ENCODE measurements around the gene ZNF674.
"Not testable (repeated sequence)": the region's sequence is repeated elsewhere in the genome, so short reads cannot be mapped to it uniquely, and the experiment has no call there.

ZNF674 gene

GRCh38 chrX:46478634-46479033, 66.6 kb downstream of the ZNF674 start:
- DNase-seq (ENCODE audit: low read depth, low spot score) = not testable (repeated sequence)

DNA sequence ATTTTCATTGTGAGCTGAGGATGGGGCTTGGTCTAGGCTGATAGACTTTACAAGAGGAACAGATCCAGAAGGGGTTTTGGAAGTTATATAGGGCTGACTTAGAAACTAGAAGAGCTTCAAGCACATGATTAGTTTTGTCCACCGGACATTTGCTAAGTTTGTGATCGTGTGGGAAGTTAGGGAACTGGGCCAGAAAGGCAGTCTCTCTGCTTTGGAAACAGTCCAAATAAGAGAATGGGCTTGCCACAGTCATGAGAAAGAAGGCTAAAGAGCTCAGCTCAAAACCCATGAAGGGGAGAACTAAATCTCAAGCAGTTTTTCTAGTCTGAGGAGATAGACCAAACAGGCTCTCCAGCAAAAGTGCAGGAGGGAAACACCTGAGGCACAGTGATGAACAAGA, 67.8 kb downstream of the ZNF674 start:
- DNase-seq (ENCODE audit: low read depth, low spot score) = no peak

DNA sequence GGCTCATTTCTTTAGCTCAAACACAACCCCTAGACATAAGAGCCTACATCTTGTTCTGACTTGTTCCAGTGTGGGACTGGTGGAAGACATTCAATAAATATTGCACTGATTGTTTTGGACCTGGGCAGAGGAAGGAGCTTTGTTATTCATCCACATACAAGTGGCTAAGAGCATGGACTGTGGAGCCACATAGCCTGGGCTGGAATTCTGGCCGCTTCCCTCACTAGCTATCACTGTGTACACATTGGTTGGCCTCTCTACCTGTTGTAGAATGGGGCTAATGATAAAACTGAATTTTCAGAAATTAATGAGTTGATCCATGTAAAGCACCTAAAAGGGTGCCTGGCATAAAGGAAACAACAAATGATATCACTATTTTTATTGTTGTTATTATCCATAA, 80.0 kb downstream of the ZNF674 start:
- DNase-seq (ENCODE audit: low read depth, low spot score) = no peak

GRCh38 chrX:46463682-46464081, 81.5 kb downstream of the ZNF674 start:
- no peak for DNase-seq (ENCODE audit: low read depth, low spot score)

DNA sequence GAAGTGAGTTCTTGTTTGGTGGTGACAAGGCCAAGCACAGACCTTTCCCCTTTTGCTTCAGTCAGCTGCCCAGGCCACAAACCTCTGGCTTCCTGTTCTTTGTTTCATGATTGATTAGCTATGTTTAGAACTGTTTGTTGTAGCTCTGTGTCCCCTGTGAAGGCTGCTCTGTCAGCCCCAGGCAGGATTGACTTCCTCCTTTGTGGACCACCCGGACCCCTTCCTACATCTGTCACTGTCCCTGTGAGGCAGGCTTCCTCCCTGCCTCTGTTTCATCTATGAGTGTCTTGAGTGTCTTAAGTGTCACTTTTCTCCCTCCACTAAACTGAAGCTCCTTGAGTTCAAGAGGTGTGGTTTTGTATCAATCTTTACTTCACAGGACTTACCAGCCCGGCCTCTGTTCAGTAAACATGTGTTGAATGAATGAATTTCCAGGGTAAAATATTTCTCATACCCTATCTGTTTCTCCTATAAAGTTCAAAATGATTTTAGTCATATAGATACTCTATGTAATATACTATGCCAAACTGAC, 83.5 kb downstream of the ZNF674 start:
- no peak for DNase-seq (ENCODE audit: low read depth, low spot score)

DNA sequence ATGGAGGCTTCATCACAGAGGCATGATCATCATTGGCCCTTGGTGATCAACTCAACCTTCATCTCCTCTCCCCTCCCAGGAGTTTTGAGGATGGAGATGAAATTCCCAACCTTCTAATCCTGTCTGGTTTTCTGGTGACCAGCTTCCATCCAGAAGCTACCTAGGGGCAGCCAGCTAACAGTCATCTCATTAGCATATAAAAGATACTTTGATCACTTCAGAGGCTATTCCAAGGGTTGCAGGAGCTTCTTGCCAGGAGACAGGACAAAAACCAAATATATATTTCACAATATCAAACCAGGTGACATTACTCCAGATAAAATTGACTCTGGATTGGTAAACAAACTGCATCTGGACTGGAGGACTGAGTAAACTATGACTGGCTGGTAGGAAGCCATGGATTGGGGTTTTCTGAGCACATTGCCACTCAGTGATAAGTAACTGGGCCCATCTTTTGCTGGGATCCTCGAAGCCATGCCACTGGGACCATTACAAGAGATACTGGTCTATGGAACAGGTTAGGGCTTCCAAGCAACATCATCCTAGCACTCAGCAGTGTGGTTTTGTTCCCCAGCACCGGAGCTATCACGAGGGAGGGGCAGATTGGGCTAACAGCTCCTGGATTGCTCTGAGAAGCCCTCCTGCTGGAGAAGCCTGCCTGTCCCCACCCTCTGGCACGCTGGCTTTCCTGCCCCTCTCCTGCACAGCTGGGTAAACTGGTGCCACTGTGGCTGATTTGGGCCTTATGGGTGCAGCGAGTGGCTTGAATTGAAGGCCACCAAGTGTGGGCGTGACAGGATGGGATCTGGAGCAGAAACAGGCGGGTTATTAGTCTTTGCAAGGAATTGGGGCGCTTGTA, 84.2 kb downstream of the ZNF674 start:
- not testable (repeated sequence) for DNase-seq (ENCODE audit: low read depth, low spot score)

DNA sequence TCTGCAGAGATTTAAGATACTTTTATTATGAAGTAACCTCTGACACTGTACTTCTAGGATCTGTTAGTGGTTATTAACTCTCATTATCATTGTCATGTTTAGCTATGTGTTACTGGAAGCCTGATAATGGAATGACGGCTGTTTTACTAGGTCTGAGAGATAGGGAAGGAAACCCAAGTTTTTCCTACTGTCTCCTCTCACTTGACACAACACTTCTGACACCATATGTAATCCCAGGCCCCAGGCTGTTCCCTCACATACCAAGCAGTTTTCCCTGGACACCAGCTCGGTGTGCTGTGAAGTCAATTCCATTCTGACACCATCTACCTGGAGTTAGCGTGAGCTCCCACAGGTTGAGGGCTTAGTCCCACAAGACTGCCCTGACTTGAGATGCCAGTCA, 85.6 kb downstream of the ZNF674 start:
- no peak for DNase-seq (ENCODE audit: low read depth, low spot score)

- DNase-seq (ENCODE audit: low read depth, low spot score) = no peak
These were observed 88.9 kb downstream of the ZNF674 start for GRCh38 chrX:46456125-46456922.

All from activated CD4-positive, CD25-positive, alpha-beta regulatory T cell treated with anti-CD3 and anti-CD28 coated beads, Interleukin-2, amount 50 U/mL, for 16 hours (primary cell).